Keratinocyte (primary cell): ENCODE data around the gene ARL14EPL. TPM values are rescaled to one million over a fixed set of nuclear protein-coding genes. Genes with fewer than 3 reads are reported as not detected.

ENCODE experiments used
- DNase-seq: peaks from one replicate; pipeline ENCODE4 v3.0.0-alpha.2; 2011; ENCODE audit warnings: low read depth, missing footprints, low spot score
- FAIRE-seq: peaks from 2 replicates; lab custom pipeline; 2011; peaks lifted over from hg19 to GRCh38; lab: Jason Lieb, UNC
- H2AFZ ChIP-seq: 2 replicates; pipeline ENCODE4 v1.6.0; 2012; ENCODE audit warnings: low read length, control low read depth, inconsistent platforms; ENCODE audit not compliant: control insufficient read depth
- H3K27ac ChIP-seq: 2 replicates; pipeline ENCODE4 v1.5.1; 2011; ENCODE audit warnings: low read length; ENCODE audit not compliant: control insufficient read depth, insufficient read depth
- H3K27me3 ChIP-seq: 3 replicates; pipeline ENCODE4 v1.6.0; 2011; ENCODE audit warnings: low read length; ENCODE audit not compliant: control insufficient read depth, insufficient read depth; ENCODE audit errors: extremely low read depth
- H3K36me3 ChIP-seq, 2 experiments: 2 replicates in 1 of 2; 3 replicates in 1 of 2; pipeline ENCODE4 v1.5.1; 2011; ENCODE audit warnings: low read length in 2 of 2, mild to moderate bottlenecking in 1 of 2; ENCODE audit not compliant: control insufficient read depth in 2 of 2, insufficient read depth in 2 of 2; ENCODE audit errors: extremely low read depth in 1 of 2
- H3K4me1 ChIP-seq: 3 replicates; pipeline ENCODE4 v1.5.1; 2011; ENCODE audit warnings: low read length; ENCODE audit not compliant: control insufficient read depth, insufficient read depth; ENCODE audit errors: extremely low read depth
- H3K4me2 ChIP-seq: 3 replicates; pipeline ENCODE4 v1.6.0; 2011; ENCODE audit warnings: low read depth, low read length; ENCODE audit not compliant: control insufficient read depth, insufficient read depth; ENCODE audit errors: extremely low read depth
- H3K4me3 ChIP-seq, 3 experiments: fragments of 200-600 bp in 1 of 3; sonication (generic) in 1 of 3; 2 replicates in 2 of 3; 3 replicates in 1 of 3; pipeline ENCODE4 v1.5.1; 2011 to 2016; ENCODE audit warnings: low read length in 3 of 3, mild to moderate bottlenecking in 3 of 3, control low read depth in 2 of 3, inconsistent platforms in 1 of 3, low read depth in 1 of 3, mixed read lengths in 1 of 3, mixed run types in 1 of 3, moderate library complexity in 1 of 3; ENCODE audit not compliant: control insufficient read depth in 2 of 3, insufficient read depth in 2 of 3; ENCODE audit errors: extremely low read depth in 1 of 3
- H3K79me2 ChIP-seq: 2 replicates; pipeline ENCODE4 v1.6.0; 2012; ENCODE audit warnings: low read length; ENCODE audit not compliant: control insufficient read depth, insufficient read depth
- H3K9ac ChIP-seq: 3 replicates; pipeline ENCODE4 v1.6.0; 2011; ENCODE audit warnings: low read length; ENCODE audit not compliant: control insufficient read depth, insufficient read depth; ENCODE audit errors: extremely low read depth
- H3K9me1 ChIP-seq: 3 replicates; pipeline ENCODE4 v1.6.0; 2011; ENCODE audit warnings: low read length; ENCODE audit not compliant: control insufficient read depth, insufficient read depth; ENCODE audit errors: extremely low read depth
- H3K9me3 ChIP-seq: 2 replicates; pipeline ENCODE4 v1.5.1; 2012; ENCODE audit warnings: low read depth, low read length; ENCODE audit not compliant: control insufficient read depth
- H4K20me1 ChIP-seq: 3 replicates; pipeline ENCODE4 v1.6.0; 2011; ENCODE audit warnings: low read length; ENCODE audit not compliant: control insufficient read depth, insufficient read depth; ENCODE audit errors: extremely low read depth
- EZH2 ChIP-seq: IDR thresholded peaks from one replicate; pipeline ENCODE4 v1.6.1; 2012; ENCODE audit warnings: inconsistent platforms, mild to moderate bottlenecking, low read length, moderate library complexity
- dilution Hi-C: fragments of 300-500 bp; cut with MboI; formaldehyde crosslinking; loops from one replicate; pipeline ENCODE4 v1.7.0; 2020; ENCODE audit warnings: low sequenced_read_pairs; ENCODE audit not compliant: extremely low pct_ligation_motif_present
- polyA plus RNA-seq, 5 experiments: library from polyadenylated mRNA; depleted of rRNA in 3 of 5; stranded (reverse) in 3 of 5; stranded (forward) in 1 of 5; unstranded in 1 of 5; fragments of >200 nt; gene quantifications; 1 replicate in 1 of 5; 2 replicates in 3 of 5; 3 replicates in 1 of 5; pipeline versions ENCODE4 v1.2.1 to v1.2.3, GENCODE V29; 2011 to 2012; ENCODE audit warnings: missing spikeins in 2 of 5, low read depth in 1 of 5, low replicate concordance in 1 of 5
- TF ChIP-seq, protein P1 (sequence below), 3 experiments: IDR thresholded peaks in 1 of 3; conservative IDR thresholded peaks in 1 of 3; optimal IDR thresholded peaks in 1 of 3; 2 replicates in 2 of 3; 3 replicates in 1 of 3; pipeline versions ENCODE3 to v1.5.1; 2011; ENCODE audit warnings: low read length in 3 of 3, mild to moderate bottlenecking in 3 of 3, moderate library complexity in 2 of 3, control low read depth in 1 of 3, inconsistent platforms in 1 of 3; ENCODE audit not compliant: insufficient read depth in 2 of 3; ENCODE audit errors: extremely low read depth in 1 of 3

The ARL14EPL gene
- polyA plus RNA-seq, 1 donor (not counting 4 experiments of a cell fraction or from before 2014, with no cell fraction given): not detected

DNA sequence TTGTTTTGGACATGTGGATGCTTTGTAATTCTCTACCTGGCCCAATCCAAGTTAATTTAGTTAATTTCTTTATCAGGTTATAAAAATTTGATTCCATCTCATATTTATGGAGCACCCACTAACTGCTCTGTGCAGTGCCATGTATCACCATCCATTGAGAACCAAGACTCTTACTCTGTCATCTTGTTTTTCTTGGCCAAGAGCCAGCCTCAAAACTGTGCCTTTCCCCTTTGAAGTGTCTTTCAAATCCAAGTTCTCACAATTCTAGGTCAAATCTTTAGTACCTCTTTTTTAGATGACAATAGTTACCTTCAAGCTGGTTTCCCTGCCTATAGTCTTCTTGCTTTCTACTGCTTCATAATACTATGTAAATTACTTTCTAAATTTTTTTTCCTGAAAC, 55.8 kb downstream of the ARL14EPL start:
- no peak for TF ChIP-seq EZH2
- TF ChIP-seq, protein P1, sequence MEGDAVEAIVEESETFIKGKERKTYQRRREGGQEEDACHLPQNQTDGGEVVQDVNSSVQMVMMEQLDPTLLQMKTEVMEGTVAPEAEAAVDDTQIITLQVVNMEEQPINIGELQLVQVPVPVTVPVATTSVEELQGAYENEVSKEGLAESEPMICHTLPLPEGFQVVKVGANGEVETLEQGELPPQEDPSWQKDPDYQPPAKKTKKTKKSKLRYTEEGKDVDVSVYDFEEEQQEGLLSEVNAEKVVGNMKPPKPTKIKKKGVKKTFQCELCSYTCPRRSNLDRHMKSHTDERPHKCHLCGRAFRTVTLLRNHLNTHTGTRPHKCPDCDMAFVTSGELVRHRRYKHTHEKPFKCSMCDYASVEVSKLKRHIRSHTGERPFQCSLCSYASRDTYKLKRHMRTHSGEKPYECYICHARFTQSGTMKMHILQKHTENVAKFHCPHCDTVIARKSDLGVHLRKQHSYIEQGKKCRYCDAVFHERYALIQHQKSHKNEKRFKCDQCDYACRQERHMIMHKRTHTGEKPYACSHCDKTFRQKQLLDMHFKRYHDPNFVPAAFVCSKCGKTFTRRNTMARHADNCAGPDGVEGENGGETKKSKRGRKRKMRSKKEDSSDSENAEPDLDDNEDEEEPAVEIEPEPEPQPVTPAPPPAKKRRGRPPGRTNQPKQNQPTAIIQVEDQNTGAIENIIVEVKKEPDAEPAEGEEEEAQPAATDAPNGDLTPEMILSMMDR (optimal IDR thresholded peaks at IDR 0.05 in 1 of 3, IDR thresholded peaks at IDR 0.05 in 1 of 3, conservative IDR thresholded peaks at IDR 0.05 in 1 of 3; ENCODE audit: extremely low read depth in 1 of 3, insufficient read depth in 2 of 3, low read length in 3 of 3): no peak
- dilution Hi-C loops: no loop called here

DNA sequence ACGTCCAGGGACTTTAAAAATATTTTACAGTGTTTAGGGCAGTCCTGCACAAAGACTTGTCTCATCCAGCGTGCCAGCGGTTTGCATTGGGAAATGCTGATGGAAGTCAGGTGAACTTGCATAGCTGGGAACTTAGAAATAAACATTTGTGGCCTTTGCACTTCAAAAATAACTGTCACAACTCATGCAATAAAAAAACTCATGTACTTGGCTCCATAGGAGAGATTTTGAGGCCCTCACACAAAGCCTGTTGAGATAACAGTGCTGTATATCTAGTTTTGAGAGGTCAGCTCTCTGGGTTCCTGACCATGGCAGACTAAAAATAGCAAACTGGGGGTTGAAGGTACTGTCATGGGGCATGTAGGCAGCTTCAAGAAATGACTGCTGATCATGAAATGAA, 58.0 kb downstream of the ARL14EPL start:
- Histone ChIP-seq H4K20me1 (no peaks in the 10 kb centered on the region), H3K4me2 (no peak overlapping the region), H2AFZ (no peak overlapping the region), H3K27me3 (no peaks in the 10 kb centered on the region), H3K27ac (no peak overlapping the region), H3K9ac (no peak overlapping the region), H3K4me1 (peaks cover 5% of the 10 kb centered on the region), H3K9me1 (no peaks in the 10 kb centered on the region), H3K4me3 (no peak overlapping the region), H3K79me2 (peaks cover 11% of the 10 kb centered on the region), H3K36me3 (peaks cover 5 to 10% of the 10 kb centered on the region in 2 experiments), H3K9me3 (no peaks in the 10 kb centered on the region)
- TF ChIP-seq EZH2: no peak
- TF ChIP-seq, protein P1 (optimal IDR thresholded peaks at IDR 0.05 in 1 of 3, IDR thresholded peaks at IDR 0.05 in 1 of 3, conservative IDR thresholded peaks at IDR 0.05 in 1 of 3; ENCODE audit: extremely low read depth in 1 of 3, insufficient read depth in 2 of 3, low read length in 3 of 3): no peak
- no peak for FAIRE-seq
- DNase-seq: no peak
- dilution Hi-C loops: no loop called here

More for the DNA sequence above, 55.8 kb downstream of the ARL14EPL start:
- H2AFZ ChIP-seq: no peak overlapping the region
- H3K27me3 ChIP-seq: no peaks in the 10 kb centered on the region
- H3K4me3 ChIP-seq: no peak overlapping the region
- H3K9ac ChIP-seq: no peak overlapping the region
- no peak overlapping the region for H3K27ac ChIP-seq
- H3K9me3 ChIP-seq: no peaks in the 10 kb centered on the region
- H3K4me1 ChIP-seq: peaks cover 11% of the 10 kb centered on the region
- peaks cover under 1 to 6% of the 10 kb centered on the region in 2 experiments for H3K36me3 ChIP-seq
- no peaks in the 10 kb centered on the region for H3K9me1 ChIP-seq
- FAIRE-seq (no peak), DNase-seq (no peak)
- H3K79me2 ChIP-seq: peaks cover 22% of the 10 kb centered on the region
- no peak overlapping the region for H3K4me2 ChIP-seq
- no peaks in the 10 kb centered on the region for H4K20me1 ChIP-seq
